ENCODE data around the gene SLCO4A1.
A peak's percentile ranks its signal among the peaks of the same experiment; 100 is the strongest.

The SLCO4A1 gene

DNA sequence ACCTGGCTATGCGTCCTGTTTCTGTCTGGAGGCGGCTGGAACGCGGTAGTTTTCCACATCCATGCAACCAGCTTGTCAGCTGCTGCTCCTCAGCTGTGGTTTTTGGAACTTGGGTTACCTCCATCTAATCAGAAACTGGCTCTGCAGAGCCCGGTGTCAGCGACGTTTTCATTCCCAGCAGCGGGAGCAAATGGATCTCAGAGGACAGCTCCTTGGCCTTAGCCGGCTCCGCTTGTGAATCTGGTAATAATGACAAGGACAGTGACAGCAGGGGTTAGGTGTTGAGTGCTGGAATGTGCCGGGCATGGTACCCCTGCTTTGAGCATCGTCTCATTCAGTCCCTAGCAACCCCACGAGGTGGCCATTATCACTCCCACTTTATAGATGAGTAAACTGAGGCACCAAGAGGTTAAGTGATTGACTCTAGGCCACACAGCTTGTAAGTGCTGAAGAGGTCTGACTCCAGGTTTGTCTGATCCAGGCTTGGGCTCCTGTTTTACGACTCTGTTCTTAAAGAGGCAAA, 1.3 kb downstream of the SLCO4A1 start:
- no peak overlapping the region for H2AK5ac ChIP-seq (ENCODE audit: low read length, severe bottlenecking)

GRCh38 chr20:62644044-62644795, 1.9 kb downstream of the SLCO4A1 start:
- no peak overlapping the region for H3K9ac ChIP-seq (ENCODE audit: low read length)
- peak overlapping the region; percentile 10 for H3K4me2 ChIP-seq (ENCODE audit: low read length, poor library complexity, severe bottlenecking)
- no peak overlapping the region for H4K8ac ChIP-seq (ENCODE audit: low read length)
- H2BK120ac ChIP-seq (ENCODE audit: low read depth, low read length): no peak overlapping the region
- H2AFZ ChIP-seq (ENCODE audit: low read depth, low read length): no peak overlapping the region
- no peak overlapping the region for H2BK12ac ChIP-seq (ENCODE audit: low read length in 2 of 2)
- peaks cover 0 to 35% of the 10 kb centered on the region in 2 experiments for H3K36me3 ChIP-seq (ENCODE audit: control insufficient read depth in 1 of 2, insufficient read depth in 2 of 2, low read depth in 1 of 2, low read length in 2 of 2)
- H3K4me3 ChIP-seq (ENCODE audit: insufficient read depth in 1 of 2, low read depth in 1 of 2, low read length in 2 of 2): peak overlapping the region in 1 of 2 experiments; percentile 79
- WGBS: 89% methylated on average over 23 of the region's 23 CpGs
- H3K27ac ChIP-seq (ENCODE audit: low read length, poor library complexity, severe bottlenecking): no peak overlapping the region
- no peak overlapping the region for H4K91ac ChIP-seq (ENCODE audit: low read length)
- no peak overlapping the region for H2AK5ac ChIP-seq (ENCODE audit: low read length, severe bottlenecking)
- no peak overlapping the region for H2BK15ac ChIP-seq (ENCODE audit: low read depth, poor library complexity, severe bottlenecking)
- no peak overlapping the region for H3K4ac ChIP-seq (ENCODE audit: low read depth in 1 of 2, low read length in 2 of 2)
- H3K27me3 ChIP-seq (ENCODE audit: control insufficient read depth in 1 of 2, insufficient read depth in 1 of 2, low read length in 2 of 2): peaks cover 0 to 29% of the 10 kb centered on the region in 2 experiments
- DNase-seq: no peak
- peaks cover 25% of the 10 kb centered on the region for H3K79me1 ChIP-seq (replicated peaks; ENCODE audit: low read length, poor library complexity, severe bottlenecking)
- H3K23ac ChIP-seq (ENCODE audit: low read length in 2 of 2): no peak overlapping the region
- no peak overlapping the region for H3K14ac ChIP-seq (ENCODE audit: low read length in 2 of 2)
- no peak overlapping the region for H3K18ac ChIP-seq (ENCODE audit: low read depth in 1 of 2, low read length in 2 of 2)
- H3K9me3 ChIP-seq (ENCODE audit: control insufficient read depth, low read length): no peaks in the 10 kb centered on the region
- peaks cover 62% of the 10 kb centered on the region for H3K4me1 ChIP-seq (ENCODE audit: control insufficient read depth, insufficient read depth, low read depth, low read length)
- H2BK5ac ChIP-seq (ENCODE audit: low read depth, low read length, poor library complexity, severe bottlenecking): no peak overlapping the region

More for the DNA sequence above, 1.3 kb downstream of the SLCO4A1 start:
- no peak overlapping the region for H3K14ac ChIP-seq (ENCODE audit: low read length in 2 of 2)
- H3K4ac ChIP-seq (ENCODE audit: low read depth in 1 of 2, low read length in 2 of 2): no peak overlapping the region
- no peak overlapping the region for H4K91ac ChIP-seq (ENCODE audit: low read length)
- no peak overlapping the region for H3K23ac ChIP-seq (ENCODE audit: low read length in 2 of 2)
- H3K36me3 ChIP-seq (ENCODE audit: control insufficient read depth in 1 of 2, insufficient read depth in 2 of 2, low read depth in 1 of 2, low read length in 2 of 2): peaks cover 0 to 30% of the 10 kb centered on the region in 2 experiments
- no peak overlapping the region for H2AFZ ChIP-seq (ENCODE audit: low read depth, low read length)
- H3K9me3 ChIP-seq (ENCODE audit: control insufficient read depth, low read length): no peaks in the 10 kb centered on the region
- no peak overlapping the region for H4K8ac ChIP-seq (ENCODE audit: low read length)
- peaks cover 0 to 35% of the 10 kb centered on the region in 2 experiments for H3K27me3 ChIP-seq (ENCODE audit: control insufficient read depth in 1 of 2, insufficient read depth in 1 of 2, low read length in 2 of 2)
- H3K4me3 ChIP-seq (ENCODE audit: insufficient read depth in 1 of 2, low read depth in 1 of 2, low read length in 2 of 2): peak overlapping the region; percentile 70 to 79
- H3K79me1 ChIP-seq (replicated peaks; ENCODE audit: low read length, poor library complexity, severe bottlenecking): peaks cover 23% of the 10 kb centered on the region
- peak overlapping the region; percentile 60 for H3K9ac ChIP-seq (ENCODE audit: low read length)
- WGBS: 48% methylated on average over 14 of the region's 14 CpGs
- peak overlapping the region; percentile 96 for H3K4me2 ChIP-seq (ENCODE audit: low read length, poor library complexity, severe bottlenecking)
- H3K27ac ChIP-seq (ENCODE audit: low read length, poor library complexity, severe bottlenecking): no peak overlapping the region
- peaks cover 66% of the 10 kb centered on the region for H3K4me1 ChIP-seq (ENCODE audit: control insufficient read depth, insufficient read depth, low read depth, low read length)
- no peak overlapping the region for H2BK12ac ChIP-seq (ENCODE audit: low read length in 2 of 2)
- H3K18ac ChIP-seq (ENCODE audit: low read depth in 1 of 2, low read length in 2 of 2): no peak overlapping the region
- DNase-seq: no peak
- H2BK15ac ChIP-seq (ENCODE audit: low read depth, poor library complexity, severe bottlenecking): no peak overlapping the region
- H2BK5ac ChIP-seq (ENCODE audit: low read depth, low read length, poor library complexity, severe bottlenecking): no peak overlapping the region
- no peak overlapping the region for H2BK120ac ChIP-seq (ENCODE audit: low read depth, low read length)

- Histone ChIP-seq H3K9me3 (ENCODE audit: control insufficient read depth, low read length) (no peaks in the 10 kb centered on the region), H3K27ac (ENCODE audit: low read length, poor library complexity, severe bottlenecking) (no peak overlapping the region), H2BK120ac (ENCODE audit: low read depth, low read length) (no peak overlapping the region), H3K4ac (ENCODE audit: low read depth in 1 of 2, low read length in 2 of 2) (no peak overlapping the region), H3K27me3 (ENCODE audit: control insufficient read depth in 1 of 2, insufficient read depth in 1 of 2, low read length in 2 of 2) (peaks cover 0 to 27% of the 10 kb centered on the region in 2 experiments), H3K14ac (ENCODE audit: low read length in 2 of 2) (no peak overlapping the region), H4K91ac (ENCODE audit: low read length) (peak overlapping the region; percentile 20), H2BK5ac (ENCODE audit: low read depth, low read length, poor library complexity, severe bottlenecking) (no peak overlapping the region), H2AFZ (ENCODE audit: low read depth, low read length) (no peak overlapping the region), H2AK5ac (ENCODE audit: low read length, severe bottlenecking) (no peak overlapping the region), H2BK15ac (ENCODE audit: low read depth, poor library complexity, severe bottlenecking) (no peak overlapping the region), H3K4me2 (ENCODE audit: low read length, poor library complexity, severe bottlenecking) (no peak overlapping the region), H3K9ac (ENCODE audit: low read length) (no peak overlapping the region), H3K4me3 (ENCODE audit: insufficient read depth in 1 of 2, low read depth in 1 of 2, low read length in 2 of 2) (no peak overlapping the region), H3K23ac (ENCODE audit: low read length in 2 of 2) (no peak overlapping the region), H3K18ac (ENCODE audit: low read depth in 1 of 2, low read length in 2 of 2) (no peak overlapping the region), H3K79me1 (replicated peaks; ENCODE audit: low read length, poor library complexity, severe bottlenecking) (peaks cover 31% of the 10 kb centered on the region), H3K36me3 (ENCODE audit: control insufficient read depth in 1 of 2, insufficient read depth in 2 of 2, low read depth in 1 of 2, low read length in 2 of 2) (peaks cover 0 to 42% of the 10 kb centered on the region in 2 experiments), H2BK12ac (ENCODE audit: low read length in 2 of 2) (no peak overlapping the region), H4K8ac (ENCODE audit: low read length) (no peak overlapping the region), H3K4me1 (ENCODE audit: control insufficient read depth, insufficient read depth, low read depth, low read length) (peaks cover 60% of the 10 kb centered on the region)
- WGBS: 86% methylated on average over 12 of the region's 12 CpGs
- DNase-seq: no peak
Observed at GRCh38 chr20:62644802-62645496, 2.6 kb downstream of the SLCO4A1 start.

DNA sequence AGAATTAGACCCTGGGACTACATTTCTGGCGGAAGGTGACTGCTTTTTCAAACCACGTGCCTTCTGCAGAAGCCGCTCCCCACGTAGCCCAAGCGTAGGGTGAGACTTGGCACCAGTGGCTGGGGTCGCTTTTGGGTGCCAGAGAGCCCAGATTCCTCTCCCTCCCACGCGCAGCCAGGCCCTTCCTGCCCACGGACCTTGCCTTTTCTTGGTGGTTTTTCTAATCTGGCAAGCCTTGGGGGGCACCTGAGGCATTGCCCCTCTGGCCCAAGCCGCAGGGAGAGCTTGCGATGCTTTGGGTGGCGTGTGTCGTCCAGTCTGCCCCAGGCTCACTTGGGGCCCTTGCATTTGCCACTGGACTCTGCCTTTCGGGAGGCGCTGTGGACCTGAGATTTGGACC, 3.3 kb downstream of the SLCO4A1 start:
- Histone ChIP-seq H3K27me3 (ENCODE audit: control insufficient read depth in 1 of 2, insufficient read depth in 1 of 2, low read length in 2 of 2) (peaks cover 0 to 20% of the 10 kb centered on the region in 2 experiments), H3K4me3 (ENCODE audit: insufficient read depth in 1 of 2, low read depth in 1 of 2, low read length in 2 of 2) (no peak overlapping the region), H3K4ac (ENCODE audit: low read depth in 1 of 2, low read length in 2 of 2) (no peak overlapping the region), H3K79me1 (replicated peaks; ENCODE audit: low read length, poor library complexity, severe bottlenecking) (peaks cover 31% of the 10 kb centered on the region), H3K27ac (ENCODE audit: low read length, poor library complexity, severe bottlenecking) (no peak overlapping the region), H3K18ac (ENCODE audit: low read depth in 1 of 2, low read length in 2 of 2) (no peak overlapping the region), H2BK15ac (ENCODE audit: low read depth, poor library complexity, severe bottlenecking) (no peak overlapping the region), H3K4me1 (ENCODE audit: control insufficient read depth, insufficient read depth, low read depth, low read length) (peaks cover 56% of the 10 kb centered on the region), H2AFZ (ENCODE audit: low read depth, low read length) (no peak overlapping the region), H2BK5ac (ENCODE audit: low read depth, low read length, poor library complexity, severe bottlenecking) (no peak overlapping the region), H3K9ac (ENCODE audit: low read length) (no peak overlapping the region), H3K9me3 (ENCODE audit: control insufficient read depth, low read length) (no peaks in the 10 kb centered on the region), H3K23ac (ENCODE audit: low read length in 2 of 2) (no peak overlapping the region), H4K91ac (ENCODE audit: low read length) (no peak overlapping the region), H2AK5ac (ENCODE audit: low read length, severe bottlenecking) (no peak overlapping the region), H2BK12ac (ENCODE audit: low read length in 2 of 2) (no peak overlapping the region), H3K4me2 (ENCODE audit: low read length, poor library complexity, severe bottlenecking) (no peak overlapping the region), H3K14ac (ENCODE audit: low read length in 2 of 2) (no peak overlapping the region), H4K8ac (ENCODE audit: low read length) (no peak overlapping the region), H2BK120ac (ENCODE audit: low read depth, low read length) (no peak overlapping the region), H3K36me3 (ENCODE audit: control insufficient read depth in 1 of 2, insufficient read depth in 2 of 2, low read depth in 1 of 2, low read length in 2 of 2) (peaks cover 0 to 48% of the 10 kb centered on the region in 2 experiments)
- 89% methylated on average over 15 of the region's 15 CpGs for WGBS
- no peak for DNase-seq

Measured in mesenchymal stem cell (in vitro differentiated cells and primary cell).